ENCODE data around the gene CABP2. TPM values are rescaled to one million over a fixed set of nuclear protein-coding genes. Genes with fewer than 3 reads are reported as not detected.
"Not testable (repeated sequence)": the region's sequence is repeated elsewhere in the genome, so short reads cannot be mapped to it uniquely, and the experiment has no call there.

Gene CABP2
- polyA plus RNA-seq, 1 donor: 0.35 TPM

GRCh38 chr11:67476692-67477091 lies 46.6 kb downstream of the CABP2 start:
- DNase-seq: not testable (repeated sequence)

GRCh38 chr11:67472882-67473281 lies 50.4 kb downstream of the CABP2 start:
- no peak for DNase-seq

DNA sequence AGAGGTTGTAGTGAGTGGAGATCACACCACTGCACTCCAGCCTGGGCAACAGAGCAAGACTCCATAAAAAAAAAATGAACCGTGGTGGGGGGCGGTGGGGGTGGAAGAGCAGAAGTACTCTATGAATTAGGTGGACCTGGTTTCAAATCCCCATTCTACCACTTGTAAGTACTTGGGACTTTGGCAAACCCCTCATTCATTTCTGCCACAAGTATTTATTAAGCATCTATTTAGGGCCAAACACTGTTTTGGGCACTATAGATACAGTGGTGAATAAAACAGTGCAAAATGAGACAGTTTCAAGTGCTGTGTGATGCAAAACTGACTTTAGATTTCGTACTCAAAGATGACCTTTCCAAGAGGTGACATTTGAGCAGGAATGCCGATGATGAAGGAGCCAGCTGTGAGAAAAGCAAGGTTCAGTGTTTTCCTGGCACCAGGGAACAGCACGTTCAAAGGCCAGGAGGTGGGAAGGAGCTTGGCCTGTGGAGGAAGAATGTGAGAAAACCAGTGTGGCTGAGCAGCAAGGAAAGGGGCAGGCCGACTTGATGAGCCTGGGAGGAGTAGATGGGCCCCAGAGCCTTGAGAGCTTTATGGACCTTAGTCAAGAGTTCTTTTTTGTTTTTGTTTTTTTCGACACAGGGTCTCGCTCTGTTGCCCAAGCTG lies 52.8 kb downstream of the CABP2 start:
- DNase-seq: no peak

DNA sequence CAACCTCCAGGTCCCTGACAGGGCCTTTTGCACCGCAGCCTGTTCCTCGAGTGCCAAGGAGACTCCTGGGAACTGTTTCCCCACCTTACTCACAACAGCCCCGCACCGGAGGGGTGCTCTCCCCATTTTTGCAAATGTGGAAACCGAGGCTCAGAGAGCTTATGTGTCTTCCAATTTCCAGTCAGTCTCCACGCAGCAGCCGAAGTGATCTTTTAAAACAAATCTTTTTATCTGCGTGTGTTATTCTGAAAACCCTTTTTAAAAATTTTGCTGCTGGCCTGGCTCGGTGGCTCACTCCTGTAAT lies 53.8 kb downstream of the CABP2 start:
- no peak for DNase-seq

Other genes starting within 250 kb of the CABP2 start
- gene ANKRD13D, start 234.1 kb downstream of the CABP2 start, polyA plus RNA-seq (ENCODE audit: insufficient read length): 35.5 TPM
- gene SSH3, start 219.9 kb downstream of the CABP2 start, polyA plus RNA-seq (ENCODE audit: insufficient read length): 22.8 TPM
- gene POLD4, start 169.9 kb downstream of the CABP2 start, polyA plus RNA-seq (ENCODE audit: insufficient read length): 25.2 TPM
- 7.0 TPM for gene CLCF1, start 149.8 kb downstream of the CABP2 start, polyA plus RNA-seq (ENCODE audit: insufficient read length)
- 29.6 TPM for gene RAD9A, start 131.5 kb downstream of the CABP2 start, polyA plus RNA-seq (ENCODE audit: insufficient read length)
- 154 TPM for gene PPP1CA, start 121.6 kb downstream of the CABP2 start, polyA plus RNA-seq (ENCODE audit: insufficient read length)
- gene TBC1D10C, start 119.4 kb downstream of the CABP2 start, polyA plus RNA-seq (ENCODE audit: insufficient read length): 8.2 TPM
- gene CARNS1, start 107.8 kb downstream of the CABP2 start, polyA plus RNA-seq (ENCODE audit: insufficient read length): 4.4 TPM
- 40.4 TPM for gene RPS6KB2, start 95.0 kb downstream of the CABP2 start, polyA plus RNA-seq (ENCODE audit: insufficient read length)
- 2.6 TPM for gene PTPRCAP, start 85.8 kb downstream of the CABP2 start, polyA plus RNA-seq (ENCODE audit: insufficient read length)
- 55.3 TPM for gene CORO1B, start 80.0 kb downstream of the CABP2 start, polyA plus RNA-seq (ENCODE audit: insufficient read length)
- gene GPR152, start 70.7 kb downstream of the CABP2 start, polyA plus RNA-seq (ENCODE audit: insufficient read length): not detected
- 1.0 TPM for gene CABP4, start 68.1 kb downstream of the CABP2 start, polyA plus RNA-seq (ENCODE audit: insufficient read length)
- 39.4 TPM for gene TMEM134, start 54.2 kb downstream of the CABP2 start, polyA plus RNA-seq (ENCODE audit: insufficient read length)
- 51.8 TPM for gene AIP, start 40.4 kb downstream of the CABP2 start, polyA plus RNA-seq (ENCODE audit: insufficient read length)
- 28.6 TPM for gene PITPNM1, start 18.1 kb downstream of the CABP2 start, polyA plus RNA-seq (ENCODE audit: insufficient read length)
- gene CDK2AP2, start 15.3 kb downstream of the CABP2 start, polyA plus RNA-seq (ENCODE audit: insufficient read length): 32.8 TPM
- gene GSTP1, start 60.4 kb upstream of the CABP2 start, polyA plus RNA-seq (ENCODE audit: insufficient read length): 672 TPM
- 209 TPM for gene NDUFV1, start 83.5 kb upstream of the CABP2 start, polyA plus RNA-seq (ENCODE audit: insufficient read length)
- 3.8 TPM for gene NUDT8, start 106.5 kb upstream of the CABP2 start, polyA plus RNA-seq (ENCODE audit: insufficient read length)
- gene TBX10, start 116.3 kb upstream of the CABP2 start, polyA plus RNA-seq (ENCODE audit: insufficient read length): not detected
- 22.2 TPM for gene ACY3, start 127.3 kb upstream of the CABP2 start, polyA plus RNA-seq (ENCODE audit: insufficient read length)
- gene ALDH3B2, start 151.2 kb upstream of the CABP2 start, polyA plus RNA-seq (ENCODE audit: insufficient read length): 2.8 TPM

All from left kidney (tissue), 2 donors.